ENCODE results near the gene DPY19L3. TPM values are rescaled to one million over a fixed set of nuclear protein-coding genes. Genes with fewer than 3 reads are reported as not detected.
A peak's percentile ranks its signal among the peaks of the same experiment; 100 is the strongest.
"Not testable (repeated sequence)": the region's sequence is repeated elsewhere in the genome, so short reads cannot be mapped to it uniquely, and the experiment has no call there.

The DPY19L3 gene
- 12.7 and 13.1 TPM in 2 replicates for total RNA-seq
- 6.5 TPM for polyA plus RNA-seq (2012)

- peak; percentile 94 for DNase-seq (ENCODE audit: low read depth)
These were observed at the start of gene DPY19L3 for GRCh38 chr19:32405431-32406160. TSS of gene DPY19L3 (plus strand) at chr19:32405770. CDS start at chr19:32408254, 2,484 bp downstream.

- no peak for DNase-seq (ENCODE audit: low read depth)
These were observed 47.9 kb upstream of the DPY19L3 start for GRCh38 chr19:32357720-32358119.

- DNase-seq (ENCODE audit: low read depth): no peak
These were observed 47.2 kb upstream of the DPY19L3 start for GRCh38 chr19:32358321-32358720.

DNA sequence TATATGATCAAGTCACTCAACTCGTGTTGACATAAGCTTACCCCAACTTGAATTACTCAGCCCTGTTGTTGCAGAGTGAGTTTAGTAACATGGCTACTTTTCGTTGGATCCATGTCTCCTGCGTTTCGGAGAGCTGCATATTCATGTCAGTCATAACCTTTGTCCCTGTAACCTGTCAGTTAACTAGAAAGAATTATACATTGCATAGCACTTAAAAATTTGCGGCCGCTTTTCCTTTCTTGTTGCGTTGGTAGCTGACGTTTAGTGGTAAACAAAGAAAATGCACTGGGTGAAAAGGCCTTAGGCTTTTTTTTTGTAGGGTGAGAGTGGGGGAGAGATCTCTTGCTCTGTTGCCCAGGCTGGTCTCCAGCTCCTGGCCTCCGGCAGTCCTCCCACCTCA lies 46.0 kb upstream of the DPY19L3 start:
- DNase-seq (ENCODE audit: low read depth): no peak

DNA sequence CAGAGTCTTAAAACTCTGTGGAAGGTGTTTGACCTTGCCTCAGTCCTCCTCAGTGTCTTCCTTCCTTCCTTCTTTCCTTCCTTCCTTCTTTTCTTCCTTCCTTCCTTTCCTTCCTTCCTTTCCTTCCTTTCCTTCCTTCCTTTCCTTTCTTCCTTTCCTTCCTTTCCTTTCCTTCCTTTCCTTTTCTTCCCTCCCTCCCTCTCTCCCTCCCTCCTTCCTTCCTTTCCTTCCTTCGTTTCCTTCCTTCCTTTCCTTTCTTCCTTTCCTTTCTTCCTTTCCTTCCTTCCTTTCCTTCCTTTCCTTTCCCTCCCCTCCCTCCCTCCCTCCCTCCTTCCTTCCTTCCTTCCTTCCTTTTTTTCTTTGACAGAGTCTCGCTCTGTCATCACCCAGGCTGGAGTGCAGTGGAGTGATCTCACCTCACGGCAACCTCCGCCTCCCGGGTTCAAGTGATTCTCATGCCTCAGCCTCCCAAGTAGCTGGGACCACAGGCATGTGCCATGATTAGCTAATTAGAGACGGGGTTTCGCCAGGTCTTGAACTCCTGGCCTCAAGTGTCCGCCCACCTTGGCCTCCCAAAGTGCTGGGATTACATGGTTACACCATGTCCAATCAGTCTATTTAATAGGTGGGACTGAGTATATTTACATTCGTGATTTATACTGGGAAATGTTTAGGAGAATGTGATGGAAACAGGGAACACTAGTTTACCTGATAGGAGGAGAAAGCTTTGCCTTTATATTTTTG lies 43.8 kb upstream of the DPY19L3 start:
- no peak for DNase-seq (ENCODE audit: low read depth)

DNA sequence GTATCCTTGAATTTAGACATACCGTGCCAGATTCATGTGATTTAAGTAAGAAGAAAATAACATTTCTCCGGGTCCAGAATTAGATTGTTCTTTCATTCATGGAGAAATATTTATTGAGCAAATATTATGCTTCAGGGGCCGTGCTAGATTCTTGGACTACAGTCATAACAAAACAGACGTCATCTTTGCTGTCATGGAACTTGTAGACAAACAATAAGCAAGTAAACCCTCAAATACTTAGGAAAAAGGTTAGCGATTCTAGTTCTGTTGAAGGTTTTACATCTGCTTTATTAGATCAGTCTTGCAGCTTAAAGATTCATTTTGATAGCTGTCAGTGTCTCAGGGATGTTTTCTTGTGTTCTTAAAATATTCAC lies 43.3 kb upstream of the DPY19L3 start:
- no peak for DNase-seq (ENCODE audit: low read depth)

- no peak for DNase-seq (ENCODE audit: low read depth)
These were observed 42.4 kb upstream of the DPY19L3 start for GRCh38 chr19:32363175-32363574.

DNA sequence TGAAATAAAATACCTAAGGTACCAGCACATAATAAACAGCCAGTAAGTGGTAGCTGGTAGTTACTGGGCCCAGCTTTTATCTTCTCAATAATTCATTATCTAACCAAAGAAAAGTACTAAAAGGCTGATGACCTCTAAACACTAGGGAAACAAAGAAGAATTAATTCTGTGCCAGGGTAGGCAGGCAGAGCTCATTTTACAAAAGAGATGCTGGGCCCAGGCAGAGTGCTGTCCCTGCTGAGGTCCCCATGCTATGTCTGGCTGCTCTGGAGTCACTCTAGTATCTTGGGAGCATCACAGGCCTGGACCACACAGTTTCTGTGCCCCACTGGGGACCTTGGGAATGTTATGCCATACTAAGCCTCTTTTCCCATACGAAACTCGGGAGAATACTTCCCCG lies 41.9 kb upstream of the DPY19L3 start:
- no peak for DNase-seq (ENCODE audit: low read depth)

GRCh38 chr19:32364040-32364439 lies 41.5 kb upstream of the DPY19L3 start:
- no peak for DNase-seq (ENCODE audit: low read depth)

- no peak for DNase-seq (ENCODE audit: low read depth)
These were observed 38.5 kb upstream of the DPY19L3 start for GRCh38 chr19:32367063-32367462.

DNA sequence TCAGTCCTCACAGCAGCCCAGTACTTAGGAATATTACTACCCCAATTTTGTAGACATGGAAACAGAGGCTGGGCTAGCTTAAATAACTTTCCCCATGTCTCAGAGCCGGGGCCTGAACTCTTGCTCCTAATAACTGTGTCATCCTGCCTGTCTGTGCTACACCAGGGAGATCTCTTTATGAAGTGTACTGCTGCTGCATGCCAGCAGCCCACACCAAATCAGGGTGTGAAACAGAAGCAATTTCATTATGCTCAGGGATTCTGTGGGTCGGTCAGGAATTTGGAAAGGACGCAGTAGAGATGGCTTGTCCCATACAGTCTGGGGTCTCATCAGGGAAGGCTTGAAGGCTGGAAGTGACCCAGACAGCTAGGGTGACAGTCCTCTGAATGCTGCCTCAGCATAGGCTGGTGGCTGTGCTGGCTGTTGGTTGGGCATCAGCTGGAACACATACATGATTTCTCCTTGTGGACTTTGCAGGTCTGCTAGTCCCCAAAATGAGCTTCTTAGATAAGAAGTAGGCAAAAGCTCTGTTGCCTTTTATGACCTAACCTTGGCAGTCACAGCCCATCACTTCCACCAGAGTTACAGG lies 37.5 kb upstream of the DPY19L3 start:
- DNase-seq (ENCODE audit: low read depth): no peak

DNA sequence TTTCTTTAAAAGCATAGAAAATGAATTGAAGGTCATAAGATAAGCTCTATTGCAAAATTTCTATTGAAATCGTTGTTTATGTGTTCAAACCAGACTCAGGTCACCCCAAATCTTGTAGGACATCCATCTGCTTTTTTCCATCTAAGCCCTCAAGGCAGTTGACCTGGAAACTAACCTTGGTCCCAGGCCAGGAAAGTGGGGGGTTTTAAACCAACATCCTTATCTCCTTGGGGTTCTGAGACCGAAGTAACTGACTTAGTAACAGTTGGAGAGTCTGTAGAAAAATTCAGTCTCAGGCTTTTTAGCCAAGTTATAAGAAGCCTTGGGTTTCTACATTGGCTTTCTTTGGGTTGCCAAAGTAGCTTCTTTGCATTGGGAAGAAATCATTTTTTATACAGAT lies 36.8 kb upstream of the DPY19L3 start:
- no peak for DNase-seq (ENCODE audit: low read depth)

- DNase-seq (ENCODE audit: low read depth): peak; percentile 39
These were observed 32.6 kb upstream of the DPY19L3 start for GRCh38 chr19:32372726-32373517.

DNA sequence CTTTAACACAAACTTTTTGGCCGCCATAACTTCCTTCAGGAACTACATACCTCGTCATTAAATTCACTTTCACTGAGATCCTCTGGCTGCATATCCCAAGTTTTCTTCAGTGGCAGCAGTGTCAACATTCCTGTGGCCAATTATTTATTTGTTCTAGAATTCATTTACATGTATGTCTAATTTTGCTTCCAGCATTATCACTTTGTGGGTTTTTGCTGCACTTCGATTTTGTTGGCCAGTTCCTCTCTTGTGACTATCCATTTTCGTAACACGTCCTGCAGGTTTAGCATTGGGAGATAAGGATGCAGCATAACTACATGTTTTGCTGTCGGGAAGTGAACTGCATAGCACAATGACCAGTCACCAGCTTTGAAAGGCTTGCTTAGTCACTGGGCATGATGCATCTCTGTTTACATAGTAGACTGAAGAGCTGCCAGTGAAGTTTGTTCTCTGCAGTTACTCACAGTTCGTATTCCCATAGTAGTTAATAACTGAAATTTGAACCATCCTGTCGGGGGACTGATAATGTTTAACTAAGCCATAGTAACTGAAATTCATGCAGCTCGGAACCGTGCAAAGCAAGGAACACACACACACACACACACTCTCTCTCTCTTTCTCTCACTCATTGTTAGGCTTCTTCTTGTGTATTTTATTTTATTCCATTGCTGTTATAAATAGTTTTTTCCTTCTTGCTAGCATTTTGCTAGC lies 31.8 kb upstream of the DPY19L3 start:
- DNase-seq (ENCODE audit: low read depth): peak; percentile 87

DNA sequence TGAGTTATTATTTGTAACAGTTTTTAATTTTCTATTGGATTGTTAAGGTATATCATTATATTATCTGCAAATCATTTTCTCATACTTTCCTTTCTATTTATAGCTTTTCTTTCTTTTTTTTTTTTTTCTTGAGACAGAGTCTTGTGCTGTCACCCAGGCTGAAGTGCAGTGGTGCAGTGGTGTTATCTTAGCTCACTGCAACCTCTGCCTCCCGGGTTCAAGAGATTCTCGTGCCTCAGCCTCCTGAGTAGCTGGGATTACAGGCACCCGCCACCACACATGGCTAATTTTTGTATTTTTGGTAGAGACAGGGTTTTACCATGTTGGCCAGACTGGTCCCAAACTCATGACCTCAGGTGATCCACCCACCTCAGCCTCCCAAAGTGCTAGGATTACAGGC lies 31.2 kb upstream of the DPY19L3 start:
- DNase-seq (ENCODE audit: low read depth): not testable (repeated sequence)

DNA sequence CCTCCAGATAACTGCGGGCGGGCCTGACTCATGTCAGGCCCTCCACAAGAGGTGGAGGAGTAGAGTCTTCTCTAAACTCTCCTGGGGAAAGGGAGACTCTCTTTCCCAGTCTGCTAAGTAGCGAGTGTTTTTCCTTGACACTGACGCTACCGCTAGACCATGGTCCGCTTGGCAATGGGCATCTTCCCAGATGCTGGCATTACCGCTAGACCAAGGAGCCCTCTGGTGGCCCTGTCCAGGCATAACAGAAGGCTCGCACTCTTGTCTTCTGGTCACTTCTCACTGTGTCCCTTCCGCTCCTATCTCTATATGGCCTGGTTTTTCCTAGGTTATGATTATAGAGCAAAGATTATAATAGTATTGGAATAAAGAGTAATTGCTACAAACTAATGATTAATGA lies 28.5 kb upstream of the DPY19L3 start:
- DNase-seq (ENCODE audit: low read depth): not testable (repeated sequence)

GRCh38 chr19:32380269-32380668 lies 25.3 kb upstream of the DPY19L3 start:
- DNase-seq (ENCODE audit: low read depth): no peak

DNA sequence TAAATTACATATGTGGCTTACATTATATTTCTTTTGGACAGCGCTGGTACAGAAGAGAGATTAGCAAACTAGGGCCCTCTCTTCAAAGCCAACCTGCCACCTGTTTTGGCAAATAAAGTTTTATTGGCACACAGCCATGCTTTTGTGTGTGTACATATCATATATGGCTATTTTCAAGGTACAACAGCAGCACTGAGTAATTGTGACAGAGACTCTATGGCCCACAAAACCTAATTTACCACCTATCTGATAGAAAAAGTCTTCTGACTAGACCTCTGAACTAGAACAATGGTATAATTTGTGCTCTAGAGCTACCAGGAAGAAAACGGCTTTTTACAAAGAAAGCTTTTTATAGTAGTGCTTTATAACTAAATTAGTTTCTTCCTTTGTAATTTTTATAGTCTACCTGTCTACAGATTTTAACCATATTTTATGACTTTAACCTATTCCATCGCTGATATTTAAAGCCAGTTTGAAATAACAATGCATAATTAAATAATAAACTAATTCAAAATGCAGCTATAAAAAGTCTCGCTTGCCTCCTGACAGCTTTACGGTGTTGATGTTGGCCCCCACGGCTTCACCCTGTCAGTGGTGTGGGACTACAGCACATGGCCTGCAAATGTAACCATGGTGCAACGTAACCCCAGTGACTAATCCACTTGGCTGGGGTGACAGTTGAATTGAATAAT lies 17.7 kb upstream of the DPY19L3 start:
- DNase-seq (ENCODE audit: low read depth): no peak

DNA sequence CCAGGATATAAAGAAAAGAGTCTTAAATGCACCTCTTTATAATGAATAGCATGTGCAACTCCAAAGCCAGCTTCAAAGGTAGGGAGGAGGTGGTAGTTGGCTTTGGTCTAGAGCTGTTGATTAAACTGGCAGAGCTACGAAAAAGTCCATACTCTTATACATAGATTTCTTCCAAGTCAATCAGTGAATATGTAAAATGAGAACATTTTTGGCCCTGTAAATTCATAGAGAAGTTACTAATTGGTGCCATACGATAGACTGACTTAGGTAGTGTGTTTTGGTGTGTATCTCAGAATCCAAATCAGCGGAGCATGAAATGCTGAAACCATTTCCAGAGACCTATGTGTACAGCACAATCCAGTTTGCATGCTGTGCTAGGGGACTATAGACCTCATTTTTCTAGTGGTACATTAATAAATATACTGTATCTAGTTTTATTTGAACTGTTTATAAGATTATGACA lies 17.1 kb upstream of the DPY19L3 start:
- no peak for DNase-seq (ENCODE audit: low read depth)

DNA sequence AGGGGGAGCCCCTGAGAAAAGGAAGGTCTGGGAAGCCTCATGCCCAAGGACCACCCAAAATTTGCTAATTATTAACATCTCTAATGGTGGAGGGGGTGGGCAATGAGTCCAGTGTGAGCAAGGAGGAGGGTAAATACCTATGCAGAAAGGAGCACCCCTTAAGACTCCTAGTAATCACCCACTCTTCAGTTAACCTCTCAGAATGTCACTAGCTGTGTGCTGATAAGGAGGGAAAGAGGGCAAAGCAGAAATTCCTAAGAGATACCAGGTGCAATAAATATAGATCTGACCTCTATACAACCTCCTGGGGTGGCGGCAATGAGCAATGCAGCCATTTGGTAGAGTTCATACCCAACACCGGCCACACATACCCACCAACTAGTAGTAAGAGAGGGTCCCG lies 12.7 kb upstream of the DPY19L3 start:
- DNase-seq (ENCODE audit: low read depth): no peak
